Esophagus (tissue), 2 donors: ENCODE results near the gene ZNF559. TPM values are rescaled to one million over a fixed set of nuclear protein-coding genes. Genes with fewer than 3 reads are reported as not detected.
"Not testable (repeated sequence)": the region's sequence is repeated elsewhere in the genome, so short reads cannot be mapped to it uniquely, and the experiment has no call there.

Source experiments
- H3K27ac ChIP-seq, 2 donors: one replicate each; pipeline ENCODE4 v1.5.1; 2013; ENCODE audit warnings: low read depth in 2 of 2, mild to moderate bottlenecking in 2 of 2, inconsistent platforms in 1 of 2, low read length in 1 of 2, moderate library complexity in 1 of 2
- H3K27me3 ChIP-seq, 2 donors: one replicate each; pipeline ENCODE4 v1.6.1; 2013; ENCODE audit warnings: low read length in 2 of 2, control low read depth in 1 of 2, mild to moderate bottlenecking in 1 of 2; ENCODE audit not compliant: insufficient read depth in 2 of 2, control insufficient read depth in 1 of 2
- H3K36me3 ChIP-seq, 2 donors: one replicate each; pipeline ENCODE4 v1.6.1; 2013; ENCODE audit warnings: low read length in 1 of 2; ENCODE audit not compliant: control insufficient read depth in 2 of 2, insufficient read depth in 2 of 2
- H3K4me1 ChIP-seq, 2 donors: one replicate each; pipeline ENCODE4 v1.6.1; 2013; ENCODE audit warnings: low read length in 1 of 2; ENCODE audit not compliant: control insufficient read depth in 2 of 2, insufficient read depth in 2 of 2
- H3K4me3 ChIP-seq, 2 donors: one replicate each; pipeline ENCODE4 v1.5.1; 2013; ENCODE audit warnings: low read length in 2 of 2, mild to moderate bottlenecking in 2 of 2, low read depth in 1 of 2, moderate library complexity in 1 of 2
- H3K9me3 ChIP-seq, 2 donors: one replicate each; pipeline ENCODE4 v1.6.1; 2013; ENCODE audit warnings: mild to moderate bottlenecking in 2 of 2, low read depth in 1 of 2, low read length in 1 of 2, moderate library complexity in 1 of 2; ENCODE audit not compliant: control insufficient read depth in 2 of 2, insufficient read depth in 1 of 2
- WGBS, 2 donors: extraction: QIAGEN DNeasy Blood & Tissue Kit; methylation state at CpG; one replicate each; pipeline ENCODE4 v1.1.7; 2013; 5-methylcytosine and 5-hydroxymethylcytosine counted together
- polyA plus RNA-seq, 2 donors: library from polyadenylated mRNA; stranded (reverse); fragments of 200-250 nt; gene quantifications; one replicate each; pipeline ENCODE4 v1.2.3, GENCODE V29; 2013
- donor health status: healthy with polysubstance abuse.
- donor health status: Bipolar disorder and iron deficiency.

ZNF559 gene
- polyA plus RNA-seq = 1 to 10 TPM; 3.7 to 9.9 TPM

- Histone ChIP-seq H3K4me1 (no peaks in the 10 kb centered on the region), H3K9me3 (peaks cover 2 to 7% of the 10 kb centered on the region in 2 donors), H3K4me3 (peak within 1 kb of the TSS; percentile 69 to 77), H3K36me3 (no peaks in the 10 kb centered on the region), H3K27ac (peak within 1 kb of the TSS; percentile 90 to 94), H3K27me3 (no peaks in the 10 kb centered on the region)
- 1% methylated on average over 48 of the region's 48 CpGs for WGBS, 2 donors
Measured at GRCh38 chr19:9323919-9324583, at the start of gene ZNF559. Gene ZNF559 (plus strand): TSS chr19:9324179. CDS start chr19:9338550, 14,371 bp downstream.

GRCh38 chr19:9283485-9283884 lies 40.5 kb upstream of the ZNF559 start:
- not testable (repeated sequence) for H3K27me3 ChIP-seq, H3K4me3 ChIP-seq, H3K4me1 ChIP-seq, H3K36me3 ChIP-seq, H3K27ac ChIP-seq
- WGBS, 2 donors = 10 to 27% methylated on average over 29 to 38 of the region's 38 CpGs
- H3K9me3 ChIP-seq = peaks cover 3 to 15% of the 10 kb centered on the region in 2 donors

GRCh38 chr19:9289231-9289884 lies 34.6 kb upstream of the ZNF559 start:
- H3K9me3 ChIP-seq = peaks cover 0 to 11% of the 10 kb centered on the region in 2 donors
- H3K4me3 ChIP-seq = no peak overlapping the region
- 94 to 100% methylated on average over 2 of the region's 2 CpGs for WGBS, 2 donors

GRCh38 chr19:9295411-9295849 lies 28.5 kb upstream of the ZNF559 start:
- no peak overlapping the region for H3K27ac ChIP-seq
- no peaks in the 10 kb centered on the region for H3K27me3 ChIP-seq
- no peaks in the 10 kb centered on the region for H3K4me1 ChIP-seq
- H3K4me3 ChIP-seq = no peak overlapping the region
- H3K36me3 ChIP-seq = peaks cover 9 to 28% of the 10 kb centered on the region in 2 donors
- 97 to 98% methylated on average over 4 of the region's 4 CpGs for WGBS, 2 donors
- peaks cover 0 to 16% of the 10 kb centered on the region in 2 donors for H3K9me3 ChIP-seq

More at GRCh38 chr19:9289231-9289884, 34.6 kb upstream of the ZNF559 start:
- Histone ChIP-seq H3K4me1 (no peaks in the 10 kb centered on the region), H3K27ac (no peak overlapping the region), H3K36me3 (peaks cover 0 to 3% of the 10 kb centered on the region in 2 donors), H3K27me3 (no peaks in the 10 kb centered on the region)

- H3K27me3 ChIP-seq = no peaks in the 10 kb centered on the region
- no peak overlapping the region for H3K27ac ChIP-seq
- peaks cover 0 to 16% of the 10 kb centered on the region in 2 donors for H3K9me3 ChIP-seq
- no peaks in the 10 kb centered on the region for H3K4me1 ChIP-seq
- peaks cover 12 to 31% of the 10 kb centered on the region in 2 donors for H3K36me3 ChIP-seq
- WGBS, 2 donors = 93 to 95% methylated on average over 2 of the region's 2 CpGs
- H3K4me3 ChIP-seq = no peak overlapping the region
Measured at GRCh38 chr19:9296336-9296735, 27.6 kb upstream of the ZNF559 start.

GRCh38 chr19:9306443-9306842 lies 17.5 kb upstream of the ZNF559 start:
- Histone ChIP-seq H3K36me3 (peaks cover 11% of the 10 kb centered on the region in 2 donors), H3K27ac (no peak overlapping the region), H3K27me3 (no peaks in the 10 kb centered on the region), H3K4me1 (no peaks in the 10 kb centered on the region), H3K9me3 (peaks cover 0 to 6% of the 10 kb centered on the region in 2 donors), H3K4me3 (no peak overlapping the region)
- whole genome bisulfite sequencing, 2 donors = 94 to 100% methylated on average over 1 of the region's 1 CpG

- H3K4me1 ChIP-seq = no peaks in the 10 kb centered on the region
- peaks cover 0 to 6% of the 10 kb centered on the region in 2 donors for H3K9me3 ChIP-seq
- WGBS, 2 donors = 67 to 69% methylated on average over 10 of the region's 10 CpGs
- H3K27me3 ChIP-seq = no peaks in the 10 kb centered on the region
- peaks cover 5 to 7% of the 10 kb centered on the region in 2 donors for H3K36me3 ChIP-seq
- H3K27ac ChIP-seq = no peak overlapping the region
- H3K4me3 ChIP-seq = peak overlapping the region in 1 of 2 donors; percentile 97
Measured at GRCh38 chr19:9308091-9308770, 15.7 kb upstream of the ZNF559 start.

- 0 to 1% methylated on average over 57 to 63 of the region's 63 CpGs for WGBS, 2 donors
- Histone ChIP-seq H3K4me3 (peak within 1 kb of the TSS; percentile 68 to 97), H3K36me3 (peaks cover 2% of the 10 kb centered on the region in 2 donors), H3K27ac (peak within 1 kb of the TSS; percentile 98 to 99), H3K27me3 (no peaks in the 10 kb centered on the region), H3K4me1 (no peaks in the 10 kb centered on the region), H3K9me3 (peaks cover 3 to 5% of the 10 kb centered on the region in 2 donors)
Measured at GRCh38 chr19:9309139-9309973, 14.6 kb upstream of the ZNF559 start, which contains the start of gene ZNF699. Gene ZNF699 (minus strand): TSS chr19:9309838. CDS start chr19:9305119, 4,719 bp downstream.

- H3K4me1 ChIP-seq = no peaks in the 10 kb centered on the region
- H3K36me3 ChIP-seq = no peaks in the 10 kb centered on the region
- H3K9me3 ChIP-seq = peaks cover 3 to 5% of the 10 kb centered on the region in 2 donors
- peak overlapping the region; percentile 98 to 99 for H3K27ac ChIP-seq
- peak overlapping the region; percentile 68 to 97 for H3K4me3 ChIP-seq
- WGBS, 2 donors = 9 to 11% methylated on average over 13 of the region's 13 CpGs
- H3K27me3 ChIP-seq = no peaks in the 10 kb centered on the region
Measured at GRCh38 chr19:9309974-9310446, 14.0 kb upstream of the ZNF559 start.
